K562 (cell line): ENCODE data around the gene HMCN2. TPM values are rescaled to one million over a fixed set of nuclear protein-coding genes. Genes with fewer than 3 reads are reported as not detected.
A peak's percentile ranks its signal among the peaks of the same experiment; 100 is the strongest.

Experiments used
- ATF6 ChIP-seq: sonication (generic); formaldehyde crosslinking; IDR thresholded peaks from 2 replicates; pipeline ENCODE4 v1.4.0; 2020; ENCODE audit warnings: mild to moderate bottlenecking, missing genetic modification reagents
- CBX5 ChIP-seq: IDR thresholded peaks from 2 replicates; pipeline ENCODE4 v1.6.1; 2014; ENCODE audit warnings: low read depth, borderline replicate concordance
- CXXC5 ChIP-seq: fragments of 250-450 bp; sonication (Bioruptor Pico); IDR thresholded peaks from 2 replicates; pipeline ENCODE4 v1.8.0; 2022; ENCODE audit warnings: inconsistent platforms, mild to moderate bottlenecking, moderate library complexity
- HDGF ChIP-seq: fragments of 450-650 bp; IDR thresholded peaks from 2 replicates; pipeline ENCODE4 v1.6.1; 2016
- LEF1 ChIP-seq: fragments of 450-650 bp; IDR thresholded peaks from 2 replicates; pipeline ENCODE4 v1.6.1; 2016; ENCODE audit warnings: mild to moderate bottlenecking
- MCM5 ChIP-seq: fragments of 450-650 bp; IDR thresholded peaks from 2 replicates; pipeline ENCODE4 v1.6.1; 2016; ENCODE audit warnings: low read depth
- MLLT1 ChIP-seq, 2 experiments: fragments of 450-650 bp; IDR thresholded peaks; 2 replicates each; pipeline ENCODE4 v1.6.1; 2016
- NR4A1 ChIP-seq, 2 experiments: fragments of 250-450 bp in 1 of 2; fragments of 450-650 bp in 1 of 2; sonication (Bioruptor Pico) in 1 of 2; IDR thresholded peaks; 2 replicates each; pipeline versions ENCODE4 v1.4.0 to v1.6.1; 2016 to 2020; ENCODE audit warnings: mild to moderate bottlenecking in 2 of 2, missing compliant biosample characterization in 1 of 2, missing genetic modification characterization in 1 of 2, moderate library complexity in 1 of 2
- POLR3A ChIP-seq: IDR thresholded peaks from 2 replicates; pipeline ENCODE4 v1.6.1; 2011; ENCODE audit warnings: borderline replicate concordance, mild to moderate bottlenecking, moderate library complexity; ENCODE audit not compliant: insufficient read length, insufficient read depth; ENCODE audit errors: extremely low read depth
- RUNX1 ChIP-seq: sonication (generic); IDR thresholded peaks from 2 replicates; pipeline ENCODE4 v1.6.1; 2016; ENCODE audit warnings: antibody characterized with exemption, low read depth
- SAFB2 ChIP-seq: fragments of 200-400 bp; formaldehyde crosslinking; IDR thresholded peaks from 2 replicates; pipeline ENCODE4 v1.6.1; 2018; ENCODE audit warnings: borderline replicate concordance, low read length, low read depth, moderate library complexity; ENCODE audit not compliant: severe bottlenecking
- SREBF1 ChIP-seq: fragments of 150-350 bp; IDR thresholded peaks from 2 replicates; pipeline ENCODE4 v1.6.1; 2014; ENCODE audit warnings: antibody characterized with exemption, low read depth, low read length, borderline replicate concordance
- TSC22D4 ChIP-seq: fragments of 450-650 bp; IDR thresholded peaks from 2 replicates; pipeline ENCODE4 v1.6.1; 2016; ENCODE audit warnings: missing genetic modification characterization, missing biosample characterization, control low read depth
- ZC3H4 ChIP-seq: sonication (generic); formaldehyde crosslinking; IDR thresholded peaks from 2 replicates; pipeline ENCODE4 v1.9.0; 2021; ENCODE audit warnings: missing genetic modification reagents, borderline replicate concordance
- ZFP36 ChIP-seq: fragments of 150-350 bp; IDR thresholded peaks from 2 replicates; pipeline ENCODE4 v1.6.1; 2018; ENCODE audit warnings: low read length, low read depth; ENCODE audit not compliant: partially characterized antibody
- ZNF165 ChIP-seq: fragments of 250-450 bp; sonication (Bioruptor Pico); IDR thresholded peaks from 2 replicates; pipeline ENCODE4 v1.4.0; 2020; ENCODE audit warnings: borderline replicate concordance
- ZNF280A ChIP-seq: fragments of 450-650 bp; IDR thresholded peaks from 2 replicates; pipeline ENCODE4 v1.6.1; 2018; ENCODE audit warnings: mild to moderate bottlenecking, low read depth; ENCODE audit not compliant: partially characterized antibody
- ZSCAN32 ChIP-seq: fragments of 450-650 bp; formaldehyde crosslinking; IDR thresholded peaks from 2 replicates; pipeline ENCODE4 v1.4.0; 2020; ENCODE audit warnings: mild to moderate bottlenecking, moderate library complexity
- polyA plus RNA-seq, 8 experiments: library from polyadenylated mRNA; depleted of rRNA in 4 of 8; stranded (reverse) in 5 of 8; unstranded in 3 of 8; fragments of >200 nt; fragmentation: Nextera tagmentation in 2 of 8; fragmentation: Illumina TruSeq in 1 of 8; extraction: Ambion mirVana in 2 of 8; extraction: Trizol in 1 of 8; gene quantifications; 2 replicates each; pipeline versions ENCODE4 v1.2.1 to v1.2.3, GENCODE V29; 2011 to 2014; ENCODE audit warnings: inconsistent platforms in 1 of 8, missing spikeins in 1 of 8
- total RNA-seq, 7 experiments: library from RNA; depleted of rRNA in 6 of 7; stranded (reverse); fragments of >200 nt in 6 of 7; fragmentation: Illumina TruSeq in 2 of 7; extraction: Trizol in 2 of 7; gene quantifications; 2 replicates each; pipeline versions ENCODE4 v1.2.1 to v1.2.3, GENCODE V29; 2011 to 2021; ENCODE audit warnings: low replicate concordance in 1 of 7

HMCN2 gene
- total and polyA plus RNA-seq, 9 of the 15 experiments (the other 6 are each of a cell fraction or from before 2014, with no cell fraction given), result 0.01 TPM; not detected in 8

GRCh38 chr9:130345009-130345896, 79.7 kb downstream of the HMCN2 start (continued):
- TF ChIP-seq HDGF (no peak), NR4A1 (CRISPR knock-in tag; IDR thresholded peaks at IDR 0.05) (no peak), NR4A1 (tag; IDR thresholded peaks at IDR 0.05) (no peak), ATF6 (CRISPR knock-in tag) (no peak), ZSCAN32 (no peak), SREBF1 (no peak), RUNX1 (no peak), ZC3H4 (CRISPR knock-in tag) (0 out of 2 replicates have a peak, but pooled peaks have one; percentile 51), MLLT1 (IDR thresholded peaks at IDR 0.05) (0 out of 4 replicates have a peak, but pooled peaks of 1 of the 2 experiments have one; percentile 36), CBX5 (no peak), CXXC5 (no peak), SAFB2 (no peak), ZNF280A (peak; percentile 4), MCM5 (no peak), ZNF165 (CRISPR knock-in tag) (no peak), TSC22D4 (peak; percentile 51; the same call in 1 of the 2 replicates), POLR3A (no peak), LEF1 (no peak), ZFP36 (no peak)
